GM23248 (cell line): ENCODE data around the gene AP2A2.

Source experiments
- EZH2 ChIP-seq: fragments of 200-600 bp; sonication (generic); IDR thresholded peaks from 2 replicates; pipeline ENCODE4 v1.6.1; 2018; ENCODE audit warnings: antibody characterized with exemption, mild to moderate bottlenecking; ENCODE audit not compliant: insufficient read depth, poor library complexity, severe bottlenecking
- EZH2phosphoT487 ChIP-seq: fragments of 200-600 bp; sonication (generic); IDR thresholded peaks from 2 replicates; pipeline ENCODE4 v1.6.1; 2018; ENCODE audit warnings: antibody characterized with exemption, moderate library complexity, mild to moderate bottlenecking, low read depth; ENCODE audit not compliant: insufficient read depth

GRCh38 chr11:1005928-1006327 is 80.3 kb downstream of the AP2A2 start:
- no peak for TF ChIP-seq EZH2
- no peak for TF ChIP-seq EZH2phosphoT487
